GM18868 (cell line): ENCODE results near the gene FKBP10.
"Not testable (repeated sequence)": the region's sequence is repeated elsewhere in the genome, so short reads cannot be mapped to it uniquely, and the experiment has no call there.

Experiments used
- ATAC-seq: cut with Tn5 transposase; IDR thresholded peaks from one replicate; pipeline ENCODE4 v1.9.1; 2021; ENCODE audit warnings: mild to moderate bottlenecking, moderate library complexity; ENCODE audit not compliant: unreplicated experiment

Gene FKBP10

DNA sequence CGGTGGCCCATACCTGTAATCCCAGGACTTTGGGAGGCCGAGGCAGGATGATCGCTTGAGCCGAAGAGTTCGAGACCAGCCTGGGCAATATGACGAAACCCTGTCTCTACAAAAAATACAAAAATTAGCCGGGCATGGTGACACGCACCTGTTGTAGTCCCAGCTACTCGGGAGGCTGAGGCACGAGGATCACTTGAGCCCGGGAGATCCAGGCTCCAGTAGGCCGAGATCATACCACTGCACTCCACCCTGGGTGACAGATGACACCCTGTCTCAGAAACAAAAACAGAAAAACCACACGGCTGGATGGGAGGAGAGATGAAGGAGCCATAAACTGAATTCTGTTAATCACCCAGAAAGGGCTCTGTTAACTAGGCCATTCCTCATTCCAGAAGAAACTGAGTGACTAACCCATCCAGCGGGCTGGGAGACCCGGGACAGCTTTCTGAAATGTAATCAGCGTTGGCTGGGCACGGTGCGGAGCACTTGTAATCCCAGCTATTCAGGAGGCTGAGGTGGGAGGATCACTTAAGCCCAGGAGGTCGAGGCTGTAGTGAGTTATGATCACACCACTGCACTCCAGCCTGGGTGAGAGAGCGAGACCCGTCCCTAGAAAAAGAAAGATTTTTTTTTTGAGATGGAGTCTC lies 23.9 kb downstream of the FKBP10 start:
- ATAC-seq = no peak

GRCh38 chr17:41837761-41838538 lies 25.1 kb downstream of the FKBP10 start, which contains the start of gene KLHL10:
Gene KLHL10, plus strand, starts transcription at chr17:41837825. Its CDS starts 108 bp downstream, at chr17:41837933.
- ATAC-seq = no peak

- ATAC-seq = not testable (repeated sequence)
These were observed 26.6 kb downstream of the FKBP10 start for GRCh38 chr17:41839448-41839847.

- not testable (repeated sequence) for ATAC-seq
These were observed 28.0 kb downstream of the FKBP10 start for GRCh38 chr17:41840781-41841180.

DNA sequence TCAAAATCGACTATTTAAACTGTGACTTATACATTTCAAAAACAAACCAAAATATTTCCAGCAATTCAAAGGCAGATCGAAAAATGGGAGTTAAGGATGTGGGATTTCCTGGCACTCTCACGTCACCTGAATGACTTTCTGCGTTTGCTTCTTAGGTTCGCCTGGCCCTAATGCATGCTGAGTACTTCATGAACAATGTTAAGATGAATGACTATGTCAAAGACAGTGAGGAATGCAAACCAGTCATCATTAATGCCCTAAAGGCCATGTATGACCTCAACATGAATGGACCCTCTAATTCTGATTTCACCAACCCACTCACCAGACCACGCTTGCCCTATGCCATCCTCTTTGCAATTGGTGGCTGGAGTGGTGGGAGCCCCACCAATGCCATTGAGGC lies 32.2 kb downstream of the FKBP10 start:
- no peak for ATAC-seq

DNA sequence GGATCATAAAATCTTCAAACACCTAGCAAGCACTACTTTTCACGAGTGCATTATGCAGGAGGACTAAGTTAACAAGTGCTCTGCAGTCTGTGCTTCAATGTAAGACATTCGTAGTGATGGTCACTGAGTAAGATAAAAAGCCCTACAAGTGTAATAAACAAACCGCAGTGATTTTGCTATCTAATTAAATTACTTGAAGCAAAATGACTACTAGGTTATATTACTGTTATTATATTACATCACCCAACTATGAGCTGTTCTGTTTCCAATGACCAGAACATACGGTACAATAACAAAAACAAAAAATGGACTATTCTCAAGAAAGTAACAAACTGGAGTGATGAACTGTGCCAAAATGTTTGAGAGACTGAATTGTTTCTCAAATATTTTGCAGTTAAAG lies 36.0 kb downstream of the FKBP10 start:
- ATAC-seq = no peak

- ATAC-seq = no peak
These were observed 36.6 kb downstream of the FKBP10 start for GRCh38 chr17:41849251-41849990.

- ATAC-seq = not testable (repeated sequence)
These were observed 38.6 kb downstream of the FKBP10 start for GRCh38 chr17:41851382-41851781.

DNA sequence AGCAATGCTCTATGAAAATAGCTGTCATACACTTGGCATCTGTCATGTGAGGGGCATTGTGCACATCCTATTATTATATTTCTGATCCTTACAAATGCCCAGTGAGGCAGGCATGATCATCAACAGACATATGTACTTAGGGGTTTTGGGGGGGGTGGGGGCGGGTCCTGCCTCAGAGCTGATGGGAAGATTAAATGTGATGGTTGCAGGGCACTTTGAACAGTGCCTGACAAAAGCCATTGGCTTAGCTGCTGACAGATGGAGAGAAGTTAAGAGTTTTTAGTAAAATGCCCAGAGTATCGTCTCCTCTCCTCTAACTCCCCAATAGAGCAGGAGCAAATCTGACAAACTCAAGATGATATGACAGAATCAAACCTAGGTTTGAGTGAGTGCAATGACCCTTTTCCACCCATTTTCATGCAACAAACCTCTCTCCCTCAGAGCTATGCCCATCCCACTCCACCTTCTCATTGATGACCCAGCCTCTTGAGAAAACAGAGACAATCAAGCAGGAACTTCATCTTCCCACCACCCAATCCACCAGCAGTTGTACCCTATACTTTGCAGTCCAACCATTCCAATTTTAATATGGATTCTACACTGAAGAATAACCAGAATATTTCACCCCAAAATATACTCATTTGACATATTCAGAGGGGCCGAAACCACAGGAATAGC lies 47.6 kb downstream of the FKBP10 start:
- no peak for ATAC-seq

DNA sequence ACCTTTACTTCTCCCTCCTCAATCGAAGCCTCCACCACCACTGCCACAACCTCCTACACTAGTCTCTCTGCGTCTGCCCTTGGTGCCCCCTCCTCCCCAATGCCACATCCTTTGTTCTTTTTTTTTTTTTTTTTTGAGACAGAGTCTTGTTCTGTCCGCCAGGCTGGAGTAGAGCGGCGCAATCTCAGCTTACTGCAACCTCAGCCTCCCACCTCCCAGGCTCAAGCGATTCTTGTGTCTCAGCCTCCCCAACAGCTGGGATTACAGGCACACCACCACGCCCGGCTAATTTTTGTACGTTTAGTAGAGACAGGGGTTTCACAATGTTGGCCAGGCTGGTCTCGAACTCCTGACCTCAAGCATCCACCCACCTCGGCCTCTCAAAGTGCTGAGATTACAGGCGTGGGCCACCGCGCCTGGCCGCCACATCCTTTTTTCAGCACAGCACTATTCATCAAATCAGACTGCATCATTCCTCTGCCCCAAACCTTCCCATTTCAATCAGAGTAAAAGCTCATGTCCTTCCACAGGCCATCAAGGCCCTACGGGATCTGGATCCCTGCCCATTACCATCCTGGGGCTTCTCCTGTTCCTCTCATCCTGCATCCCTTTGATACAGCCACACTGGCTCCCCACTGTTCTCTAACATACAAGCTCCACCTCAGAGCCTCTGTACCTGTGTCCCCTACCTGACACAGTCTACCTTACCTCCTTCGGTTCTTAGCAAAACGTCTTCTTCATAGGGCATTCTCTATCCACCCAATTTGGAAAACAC lies 50.5 kb downstream of the FKBP10 start:
- no peak for ATAC-seq

GRCh38 chr17:41864498-41864835 lies 51.7 kb downstream of the FKBP10 start:
- ATAC-seq = peak; percentile 21

GRCh38 chr17:41864836-41865595 lies 52.2 kb downstream of the FKBP10 start, which contains the start of gene KLHL11:
Gene KLHL11, minus strand, starts transcription at chr17:41865423. Its CDS starts 53 bp downstream, at chr17:41865370.
- peak; percentile 81 for ATAC-seq

GRCh38 chr17:41865596-41865893 lies 52.7 kb downstream of the FKBP10 start:
- no peak for ATAC-seq

GRCh38 chr17:41868568-41868967 lies 55.8 kb downstream of the FKBP10 start:
- ATAC-seq = no peak

DNA sequence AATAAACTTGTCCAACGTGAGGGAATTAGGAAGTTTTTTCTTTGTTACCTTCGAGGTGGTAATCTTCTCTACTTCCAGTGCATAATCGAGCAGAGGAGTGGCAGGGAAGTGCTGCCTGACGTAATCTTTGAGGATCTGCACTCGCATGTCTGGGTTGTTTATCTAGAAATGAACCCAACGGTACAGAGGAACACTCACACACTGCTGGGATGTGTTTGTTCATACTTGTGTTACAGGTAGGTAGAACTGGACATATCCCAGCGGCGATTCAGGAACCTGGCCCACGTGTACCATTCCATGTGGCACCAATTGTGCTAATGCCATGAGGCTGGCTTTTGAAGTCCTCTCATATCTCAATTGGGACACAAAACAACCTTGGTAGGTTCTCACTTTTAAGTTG lies 56.6 kb downstream of the FKBP10 start:
- ATAC-seq = no peak

DNA sequence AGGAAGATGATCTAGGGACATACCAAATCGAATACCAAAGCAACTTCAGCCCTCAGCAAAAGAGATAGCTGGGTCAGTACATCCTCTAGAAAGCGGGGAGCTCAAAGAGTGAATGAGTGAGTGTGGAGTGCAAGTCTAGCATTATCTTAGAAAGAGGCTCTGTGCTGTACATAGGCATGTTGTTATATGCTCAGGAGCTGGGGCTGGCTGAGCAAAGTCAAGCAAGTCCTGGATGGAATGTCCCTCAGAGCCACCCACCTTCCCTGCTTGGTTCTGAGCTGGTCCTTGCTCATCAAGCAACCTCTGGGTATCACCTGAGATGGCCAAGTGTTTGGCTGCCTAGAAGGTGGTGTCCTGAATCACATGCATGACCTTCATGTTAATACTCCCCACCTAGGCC lies 57.3 kb downstream of the FKBP10 start:
- no peak for ATAC-seq

DNA sequence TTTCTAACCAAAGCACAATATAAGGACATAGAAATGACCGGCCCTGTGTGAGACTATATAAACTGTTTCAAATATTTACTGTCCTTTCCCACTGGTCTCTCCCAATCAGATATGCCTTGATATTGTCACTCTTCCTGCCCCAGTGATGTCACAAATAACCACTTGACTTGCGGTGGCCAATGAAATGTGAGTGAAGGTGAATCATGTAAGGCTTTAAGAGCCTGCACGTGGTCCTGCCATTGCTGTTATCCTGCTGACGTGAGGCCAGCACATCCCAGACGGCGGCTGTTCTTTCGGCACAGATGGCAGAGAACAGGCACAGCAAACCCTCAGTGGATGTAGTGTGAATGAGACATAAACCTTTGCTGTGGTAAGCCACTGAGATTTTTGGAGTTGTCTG lies 57.8 kb downstream of the FKBP10 start:
- ATAC-seq = no peak

GRCh38 chr17:41871789-41872188 lies 59.0 kb downstream of the FKBP10 start:
- ATAC-seq = no peak
